Measurements from ENCODE around the gene DCLK2. TPM values are rescaled to one million over a fixed set of nuclear protein-coding genes. Genes with fewer than 3 reads are reported as not detected.

Gene DCLK2
- total and polyA plus RNA-seq, 2 donors (not counting 1 experiment from before 2014, with no cell fraction given), result 0.91 to 3.3 TPM

DNA sequence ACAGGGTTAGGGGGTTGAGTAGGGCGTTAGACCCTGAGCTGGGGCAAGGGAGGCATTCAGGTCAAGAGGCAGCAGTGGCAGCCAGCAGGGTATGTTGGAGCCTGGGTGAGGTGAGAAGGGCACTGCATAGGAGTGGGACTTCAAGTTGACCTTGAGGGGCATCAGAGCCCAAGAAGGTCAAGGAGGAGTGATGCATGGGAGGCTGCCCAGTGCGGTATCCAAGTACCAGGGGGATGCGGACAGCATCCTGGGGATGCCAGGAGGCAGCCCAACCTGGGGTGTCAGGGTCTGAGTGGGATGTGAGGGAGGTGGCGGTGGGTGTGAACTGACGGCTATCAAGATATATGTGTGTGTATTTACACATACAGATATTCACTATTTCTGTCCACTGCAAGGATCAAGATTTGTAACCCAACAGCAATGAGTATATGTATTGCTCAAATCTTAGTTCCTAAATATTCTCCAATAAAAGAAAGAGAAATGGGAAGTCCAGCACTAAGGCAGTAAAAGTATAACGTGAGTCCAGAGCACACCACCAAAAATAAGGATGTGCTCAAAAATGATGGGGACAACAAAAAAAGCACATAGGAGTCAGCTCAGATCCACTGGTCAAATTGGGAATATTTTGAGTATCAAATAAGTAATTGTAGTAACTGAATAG lies 9.8 kb upstream of the DCLK2 start:
- intact Hi-C loops (cut with micrococcal nuclease), result no loop called here
- no peaks in the 10 kb centered on the region for H3K9me3 Mint-ChIP-seq (ENCODE audit: insufficient read depth)

GRCh38 chr4:150069353-150069752 lies 8.9 kb upstream of the DCLK2 start:
- DNase-seq, result no peak
- CTCF ChIA-PET, result no interaction called here
- Mint-ChIP-seq H3K4me1 (no peaks in the 10 kb centered on the region), H3K27me3 (peaks cover 27% of the 10 kb centered on the region), H3K9me3 (ENCODE audit: insufficient read depth) (no peaks in the 10 kb centered on the region), H3K27ac (no peak overlapping the region), H3K4me3 (no peak overlapping the region)
- H3K27ac ChIP-seq (ENCODE audit: low read length in 2 of 2), result no peak overlapping the region
- POLR2A ChIA-PET, result no interaction called here
- no peak for ATAC-seq (ENCODE audit: low read depth)
- TF ChIP-seq, protein P1, sequence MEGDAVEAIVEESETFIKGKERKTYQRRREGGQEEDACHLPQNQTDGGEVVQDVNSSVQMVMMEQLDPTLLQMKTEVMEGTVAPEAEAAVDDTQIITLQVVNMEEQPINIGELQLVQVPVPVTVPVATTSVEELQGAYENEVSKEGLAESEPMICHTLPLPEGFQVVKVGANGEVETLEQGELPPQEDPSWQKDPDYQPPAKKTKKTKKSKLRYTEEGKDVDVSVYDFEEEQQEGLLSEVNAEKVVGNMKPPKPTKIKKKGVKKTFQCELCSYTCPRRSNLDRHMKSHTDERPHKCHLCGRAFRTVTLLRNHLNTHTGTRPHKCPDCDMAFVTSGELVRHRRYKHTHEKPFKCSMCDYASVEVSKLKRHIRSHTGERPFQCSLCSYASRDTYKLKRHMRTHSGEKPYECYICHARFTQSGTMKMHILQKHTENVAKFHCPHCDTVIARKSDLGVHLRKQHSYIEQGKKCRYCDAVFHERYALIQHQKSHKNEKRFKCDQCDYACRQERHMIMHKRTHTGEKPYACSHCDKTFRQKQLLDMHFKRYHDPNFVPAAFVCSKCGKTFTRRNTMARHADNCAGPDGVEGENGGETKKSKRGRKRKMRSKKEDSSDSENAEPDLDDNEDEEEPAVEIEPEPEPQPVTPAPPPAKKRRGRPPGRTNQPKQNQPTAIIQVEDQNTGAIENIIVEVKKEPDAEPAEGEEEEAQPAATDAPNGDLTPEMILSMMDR (IDR thresholded peaks at IDR 0.05), result no peak
- no peak for TF ChIP-seq EZH2 (IDR thresholded peaks at IDR 0.05; ENCODE audit: borderline replicate concordance, insufficient read depth, low read depth, low read length, poor library complexity, severe bottlenecking)
- no peaks in the 10 kb centered on the region for H3K36me3 ChIP-seq (replicated peaks in 1 of 2; ENCODE audit: control extremely low read depth in 1 of 2, control insufficient read depth in 1 of 2, extremely low read depth in 1 of 2, insufficient read depth in 2 of 2, low read length in 1 of 2)
- intact Hi-C loops (cut with micrococcal nuclease), result no loop called here
- WGBS (ENCODE audit: insufficient coverage), result no CpG with 5 or more reads among the region's 1 CpG
- H3K9ac ChIP-seq (ENCODE audit: low read length), result no peak overlapping the region
- no peak overlapping the region for H2AFZ ChIP-seq (ENCODE audit: insufficient read depth, low read depth, low read length, poor library complexity, severe bottlenecking)
- no peaks in the 10 kb centered on the region for H4K20me1 ChIP-seq (ENCODE audit: control insufficient read depth, insufficient read depth, low read length, poor library complexity, severe bottlenecking)
- H3K9me3 ChIP-seq (ENCODE audit: control extremely low read depth in 1 of 3, control insufficient read depth in 2 of 3, insufficient read depth in 1 of 3, low read length in 2 of 3), result peaks cover 0 to 4% (median 0%) of the 10 kb centered on the region in 3 donors
- no peaks in the 10 kb centered on the region for H3K4me1 ChIP-seq (ENCODE audit: control insufficient read depth in 2 of 2, insufficient read depth in 2 of 2, low read length in 2 of 2)
- H3K27me3 ChIP-seq (replicated peaks in 1 of 4; ENCODE audit: control extremely low read depth in 1 of 4, control insufficient read depth in 3 of 4, insufficient read depth in 4 of 4, low read length in 3 of 4), result no peaks in the 10 kb centered on the region
- no peak overlapping the region for H3K4me2 ChIP-seq (replicated peaks; ENCODE audit: low read depth, low read length, poor library complexity, severe bottlenecking)
- no peak overlapping the region for H3K4me3 ChIP-seq (ENCODE audit: control extremely low read depth in 1 of 5, extremely low read depth in 1 of 5, insufficient read depth in 1 of 5, low read depth in 2 of 5, low read length in 4 of 5)
- H3K79me2 ChIP-seq (ENCODE audit: control insufficient read depth, insufficient read depth, low read length), result no peaks in the 10 kb centered on the region

More for the DNA sequence above, 9.8 kb upstream of the DCLK2 start:
- Histone ChIP-seq H3K9me3 (ENCODE audit: control extremely low read depth in 1 of 3, control insufficient read depth in 2 of 3, insufficient read depth in 1 of 3, low read length in 2 of 3) (peaks cover 0 to 4% (median 0%) of the 10 kb centered on the region in 3 donors), H3K9ac (ENCODE audit: low read length) (no peak overlapping the region), H3K27ac (ENCODE audit: low read length in 2 of 2) (no peak overlapping the region), H4K20me1 (ENCODE audit: control insufficient read depth, insufficient read depth, low read length, poor library complexity, severe bottlenecking) (no peaks in the 10 kb centered on the region), H3K79me2 (ENCODE audit: control insufficient read depth, insufficient read depth, low read length) (no peaks in the 10 kb centered on the region), H3K4me1 (ENCODE audit: control insufficient read depth in 2 of 2, insufficient read depth in 2 of 2, low read length in 2 of 2) (no peaks in the 10 kb centered on the region), H3K4me3 (ENCODE audit: control extremely low read depth in 1 of 5, extremely low read depth in 1 of 5, insufficient read depth in 1 of 5, low read depth in 2 of 5, low read length in 4 of 5) (no peak overlapping the region), H3K4me2 (replicated peaks; ENCODE audit: low read depth, low read length, poor library complexity, severe bottlenecking) (no peak overlapping the region), H3K27me3 (replicated peaks in 1 of 4; ENCODE audit: control extremely low read depth in 1 of 4, control insufficient read depth in 3 of 4, insufficient read depth in 4 of 4, low read length in 3 of 4) (no peaks in the 10 kb centered on the region), H2AFZ (ENCODE audit: insufficient read depth, low read depth, low read length, poor library complexity, severe bottlenecking) (no peak overlapping the region), H3K36me3 (replicated peaks in 1 of 2; ENCODE audit: control extremely low read depth in 1 of 2, control insufficient read depth in 1 of 2, extremely low read depth in 1 of 2, insufficient read depth in 2 of 2, low read length in 1 of 2) (no peaks in the 10 kb centered on the region)
- Mint-ChIP-seq H3K27ac (no peak overlapping the region), H3K4me3 (no peak overlapping the region), H3K27me3 (peaks cover 31% of the 10 kb centered on the region), H3K4me1 (no peaks in the 10 kb centered on the region)
- 95% methylated on average over 4 of the region's 6 CpGs for WGBS (ENCODE audit: insufficient coverage)
- ATAC-seq (ENCODE audit: low read depth) (no peak), DNase-seq (no peak)
- no peak for TF ChIP-seq EZH2 (IDR thresholded peaks at IDR 0.05; ENCODE audit: borderline replicate concordance, insufficient read depth, low read depth, low read length, poor library complexity, severe bottlenecking)
- TF ChIP-seq, protein P1 (IDR thresholded peaks at IDR 0.05), result no peak
- CTCF ChIA-PET, result no interaction called here
- POLR2A ChIA-PET, result no interaction called here
